Lung (tissue), 12 donors: ENCODE measurements around the gene RALGPS1. TPM values are rescaled to one million over a fixed set of nuclear protein-coding genes. Genes with fewer than 3 reads are reported as not detected.
"Not testable (repeated sequence)": the region's sequence is repeated elsewhere in the genome, so short reads cannot be mapped to it uniquely, and the experiment has no call there.

Experiments
- ATAC-seq: fragments of 200-7000 bp; cut with Tn5 transposase; one replicate; pipeline ENCODE4 v1.9.1; 2020; ENCODE audit warnings: moderate number of reproducible peaks; ENCODE audit not compliant: insufficient read depth, low FRiP score
- DNase-seq, 3 donors: peaks; one replicate each; pipeline ENCODE4 v3.0.0-alpha.2; 2013 to 2017
- H3K27ac ChIP-seq, 2 donors: one replicate each; pipeline ENCODE4 v1.5.1; 2013; ENCODE audit warnings: mild to moderate bottlenecking in 2 of 2, moderate library complexity in 2 of 2, control low read depth in 1 of 2, inconsistent platforms in 1 of 2, low read depth in 1 of 2, low read length in 1 of 2
- H3K27me3 ChIP-seq, 3 donors: one replicate each; pipeline ENCODE4 v1.5.1; 2013; ENCODE audit warnings: low read length in 2 of 3; ENCODE audit not compliant: control insufficient read depth in 3 of 3, insufficient read depth in 3 of 3
- H3K36me3 ChIP-seq, 4 donors: one replicate each; pipeline ENCODE4 v1.5.1; 2013; ENCODE audit warnings: low read length in 4 of 4, mild to moderate bottlenecking in 1 of 4, moderate library complexity in 1 of 4; ENCODE audit not compliant: control insufficient read depth in 4 of 4, insufficient read depth in 4 of 4
- H3K4me1 ChIP-seq, 5 donors: one replicate each; pipeline ENCODE4 v1.5.1; 2013; ENCODE audit warnings: low read length in 5 of 5, mild to moderate bottlenecking in 2 of 5, moderate library complexity in 1 of 5; ENCODE audit not compliant: control insufficient read depth in 5 of 5, insufficient read depth in 5 of 5
- H3K4me3 ChIP-seq: one replicate; pipeline ENCODE4 v1.5.1; 2013; ENCODE audit warnings: mild to moderate bottlenecking, control low read depth, moderate library complexity
- H3K9ac ChIP-seq, 2 donors: one replicate each; pipeline ENCODE4 v1.5.1; 2013; ENCODE audit warnings: low read length in 2 of 2, control low read depth in 1 of 2; ENCODE audit not compliant: insufficient read depth in 1 of 2
- H3K9me3 ChIP-seq, 4 donors: one replicate each; pipeline ENCODE4 v1.5.1; 2013; ENCODE audit warnings: low read length in 3 of 4, mild to moderate bottlenecking in 1 of 4, moderate library complexity in 1 of 4; ENCODE audit not compliant: control insufficient read depth in 4 of 4, insufficient read depth in 3 of 4
- WGBS, 2 donors: extraction: QIAGEN DNeasy Blood & Tissue Kit; methylation state at CpG; one replicate each; pipeline ENCODE4 v1.1.7; 2013; 5-methylcytosine and 5-hydroxymethylcytosine counted together
- polyA plus RNA-seq, 2 donors: library from polyadenylated mRNA; stranded (reverse); fragments of 200-250 nt; gene quantifications; one replicate each; pipeline ENCODE4 v1.2.1, GENCODE V29; 2013
- total RNA-seq, 2 donors: library from RNA; depleted of rRNA in 1 of 2; stranded (reverse); fragments of >200 nt in 1 of 2; gene quantifications; one replicate each; pipeline ENCODE4 v1.2.1, GENCODE V29; 2014 to 2021
- TF ChIP-seq, protein P1 (sequence below): IDR thresholded peaks from 2 replicates; pipeline ENCODE4 v1.5.1; 2012; ENCODE audit warnings: mild to moderate bottlenecking; ENCODE audit errors: control extremely low read depth, extremely low read depth
- donor health status: control.
- donor health status: control.
- donor health status: Bipolar disorder and iron deficiency.
- donor health status: healthy.
- donor health status: DM: yes; HTN: yes; CAD: no.

The RALGPS1 gene
- total and polyA plus RNA-seq, 4 donors = 3.5 to 30.3 (median 11.9) TPM

DNA sequence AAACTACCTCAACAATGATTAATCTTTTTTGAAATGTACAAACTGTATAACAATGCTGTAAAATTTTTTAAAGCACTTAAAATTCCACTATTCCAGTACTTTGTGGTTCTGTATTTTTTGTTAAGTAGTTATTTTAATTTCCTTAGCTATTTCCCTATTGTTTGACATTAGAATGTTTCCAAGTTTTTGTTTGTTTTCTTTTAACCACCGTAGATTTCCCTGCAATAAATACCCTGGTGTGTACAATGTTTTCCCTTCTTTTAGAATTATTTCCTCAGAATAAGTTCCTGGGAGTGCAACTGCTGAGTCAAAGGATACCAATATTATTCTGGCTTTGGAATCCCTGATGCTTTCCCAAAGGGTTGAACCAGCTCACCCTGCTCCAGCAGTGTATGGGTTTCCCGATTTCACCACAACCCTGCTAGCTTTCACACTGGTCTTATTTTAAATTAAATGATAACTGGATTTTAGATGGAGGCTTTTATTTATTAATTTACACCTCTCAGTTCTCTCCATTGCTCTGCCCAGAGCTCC is 228.4 kb downstream of the RALGPS1 start:
- H3K27ac ChIP-seq = no peak overlapping the region
- WGBS, 2 donors = 66 to 82% methylated on average over 2 of the region's 2 CpGs

DNA sequence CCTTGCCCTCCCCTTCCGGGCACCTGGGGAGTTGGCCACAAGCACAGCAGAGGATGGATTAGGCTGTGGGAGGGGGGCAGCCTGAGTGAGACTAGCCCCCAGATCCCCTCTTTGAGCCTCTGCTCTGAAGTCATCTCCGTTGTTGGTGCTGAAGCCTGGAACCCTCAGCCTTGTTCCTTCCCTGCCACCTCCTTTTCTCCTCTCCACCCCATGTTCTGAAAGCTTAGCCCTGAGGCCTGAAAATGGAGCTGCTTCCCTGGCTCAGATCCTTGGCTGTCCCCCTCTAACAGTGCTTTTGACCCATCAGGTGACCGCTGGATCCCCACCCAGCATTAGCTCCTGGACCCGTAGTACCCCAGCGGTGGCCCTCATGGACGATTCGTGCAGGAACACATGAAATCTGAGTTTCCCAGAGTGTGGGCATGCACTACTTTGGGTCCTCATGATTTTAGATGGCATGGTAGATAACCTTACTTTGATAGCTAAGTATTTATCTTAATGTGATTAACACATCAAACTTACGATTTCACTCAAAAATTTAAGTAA is 229.4 kb downstream of the RALGPS1 start:
- Histone ChIP-seq H3K27ac (no peak overlapping the region), H3K9ac (no peak overlapping the region)
- DNase-seq = no peak

More for the DNA sequence above, 228.4 kb downstream of the RALGPS1 start:
- no peak for ATAC-seq
- Histone ChIP-seq H3K4me3 (no peak overlapping the region), H3K4me1 (peaks cover 0 to 28% (median 3%) of the 10 kb centered on the region in 5 donors), H3K36me3 (no peaks in the 10 kb centered on the region), H3K9me3 (no peaks in the 10 kb centered on the region), H3K27me3 (no peaks in the 10 kb centered on the region), H3K9ac (no peak overlapping the region)
- DNase-seq = no peak
- TF ChIP-seq, protein P1, sequence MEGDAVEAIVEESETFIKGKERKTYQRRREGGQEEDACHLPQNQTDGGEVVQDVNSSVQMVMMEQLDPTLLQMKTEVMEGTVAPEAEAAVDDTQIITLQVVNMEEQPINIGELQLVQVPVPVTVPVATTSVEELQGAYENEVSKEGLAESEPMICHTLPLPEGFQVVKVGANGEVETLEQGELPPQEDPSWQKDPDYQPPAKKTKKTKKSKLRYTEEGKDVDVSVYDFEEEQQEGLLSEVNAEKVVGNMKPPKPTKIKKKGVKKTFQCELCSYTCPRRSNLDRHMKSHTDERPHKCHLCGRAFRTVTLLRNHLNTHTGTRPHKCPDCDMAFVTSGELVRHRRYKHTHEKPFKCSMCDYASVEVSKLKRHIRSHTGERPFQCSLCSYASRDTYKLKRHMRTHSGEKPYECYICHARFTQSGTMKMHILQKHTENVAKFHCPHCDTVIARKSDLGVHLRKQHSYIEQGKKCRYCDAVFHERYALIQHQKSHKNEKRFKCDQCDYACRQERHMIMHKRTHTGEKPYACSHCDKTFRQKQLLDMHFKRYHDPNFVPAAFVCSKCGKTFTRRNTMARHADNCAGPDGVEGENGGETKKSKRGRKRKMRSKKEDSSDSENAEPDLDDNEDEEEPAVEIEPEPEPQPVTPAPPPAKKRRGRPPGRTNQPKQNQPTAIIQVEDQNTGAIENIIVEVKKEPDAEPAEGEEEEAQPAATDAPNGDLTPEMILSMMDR = no peak

DNA sequence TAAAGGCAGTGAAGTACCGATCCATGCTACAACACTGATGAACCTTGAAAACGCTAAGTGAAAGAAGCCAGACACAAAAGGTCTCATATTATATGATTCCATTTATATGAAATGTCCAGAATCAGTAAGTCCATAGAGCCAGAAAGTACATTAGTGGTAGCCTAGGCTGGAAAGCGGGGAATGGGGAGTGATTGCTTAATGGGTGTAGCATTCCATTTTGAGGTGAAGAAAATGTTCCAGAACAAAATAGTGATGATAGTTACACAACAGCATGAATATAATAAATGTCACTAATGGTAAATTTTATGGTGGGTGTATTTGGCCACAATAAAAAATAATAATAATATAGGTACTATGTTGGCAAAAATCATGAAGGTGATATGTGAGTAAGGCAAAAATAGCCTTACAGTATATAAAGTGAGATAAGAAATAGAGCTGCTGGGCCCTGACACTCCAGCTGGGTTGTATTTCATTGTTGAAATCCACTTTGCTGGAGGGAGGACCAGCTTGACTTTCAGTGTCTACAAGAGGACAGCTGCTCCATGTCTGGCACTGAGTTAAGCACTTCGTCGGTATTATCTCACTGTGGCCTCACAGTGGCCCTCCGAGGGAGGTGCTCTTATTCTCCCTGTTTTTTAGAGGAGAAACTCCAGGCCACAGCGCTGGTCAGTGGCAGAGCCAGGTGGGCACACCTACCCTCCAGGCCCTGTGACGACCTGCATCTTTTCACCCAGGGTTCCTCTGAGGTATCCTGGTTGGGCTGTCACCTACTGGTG is 230.3 kb downstream of the RALGPS1 start:
- Histone ChIP-seq H3K9me3 (no peaks in the 10 kb centered on the region), H3K4me1 (peaks cover 0 to 28% (median 3%) of the 10 kb centered on the region in 5 donors), H3K9ac (no peak overlapping the region), H3K27ac (no peak overlapping the region), H3K27me3 (no peaks in the 10 kb centered on the region), H3K36me3 (no peaks in the 10 kb centered on the region), H3K4me3 (no peak overlapping the region)
- WGBS, 2 donors = 87 to 88% methylated on average over 8 of the region's 8 CpGs
- ATAC-seq (peak; percentile 9), DNase-seq (peak; percentile 69 to 92 (median 86))
- TF ChIP-seq, protein P1 = no peak

More for the DNA sequence above, 229.4 kb downstream of the RALGPS1 start:
- H3K36me3 ChIP-seq = no peaks in the 10 kb centered on the region
- H3K27me3 ChIP-seq = no peaks in the 10 kb centered on the region
- 95 to 96% methylated on average over 8 of the region's 8 CpGs for WGBS, 2 donors
- TF ChIP-seq, protein P1 = no peak
- no peak overlapping the region for H3K4me3 ChIP-seq
- H3K4me1 ChIP-seq = peaks cover 0 to 28% (median 3%) of the 10 kb centered on the region in 5 donors
- no peaks in the 10 kb centered on the region for H3K9me3 ChIP-seq
- no peak for ATAC-seq

DNA sequence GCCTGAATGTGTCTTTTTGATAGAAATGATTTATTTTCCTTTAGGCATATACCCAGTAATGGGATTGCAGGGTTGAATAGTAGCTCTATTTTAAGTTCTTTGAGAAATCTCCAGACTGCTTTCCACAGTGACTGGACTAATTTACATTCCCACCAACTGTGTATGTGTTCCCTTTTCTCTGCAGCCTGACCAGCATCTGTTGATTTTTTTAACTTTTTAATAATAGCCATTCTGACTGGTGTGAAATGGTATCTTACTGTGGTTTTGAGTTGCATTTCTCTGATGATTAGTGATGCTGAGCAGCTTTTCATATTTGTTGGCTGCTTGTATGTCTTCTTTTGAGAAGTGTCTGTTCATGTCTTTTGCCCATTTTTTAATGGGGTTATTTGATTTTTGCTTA is 232.3 kb downstream of the RALGPS1 start:
- not testable (repeated sequence) for H3K27me3 ChIP-seq, H3K27ac ChIP-seq, H3K36me3 ChIP-seq, ATAC-seq, DNase-seq, H3K9me3 ChIP-seq, H3K4me3 ChIP-seq, H3K9ac ChIP-seq
- peaks cover 0 to 24% (median 3%) of the 10 kb centered on the region in 5 donors for H3K4me1 ChIP-seq
